Measurements from ENCODE around the gene CORO1C. TPM values are rescaled to one million over a fixed set of nuclear protein-coding genes. Genes with fewer than 3 reads are reported as not detected.
A peak's percentile ranks its signal among the peaks of the same experiment; 100 is the strongest.
"Not testable (repeated sequence)": the region's sequence is repeated elsewhere in the genome, so short reads cannot be mapped to it uniquely, and the experiment has no call there.

Gene CORO1C
- total RNA-seq, 2 donors from 2014 or later, result 13.3 to 61.1 TPM

DNA sequence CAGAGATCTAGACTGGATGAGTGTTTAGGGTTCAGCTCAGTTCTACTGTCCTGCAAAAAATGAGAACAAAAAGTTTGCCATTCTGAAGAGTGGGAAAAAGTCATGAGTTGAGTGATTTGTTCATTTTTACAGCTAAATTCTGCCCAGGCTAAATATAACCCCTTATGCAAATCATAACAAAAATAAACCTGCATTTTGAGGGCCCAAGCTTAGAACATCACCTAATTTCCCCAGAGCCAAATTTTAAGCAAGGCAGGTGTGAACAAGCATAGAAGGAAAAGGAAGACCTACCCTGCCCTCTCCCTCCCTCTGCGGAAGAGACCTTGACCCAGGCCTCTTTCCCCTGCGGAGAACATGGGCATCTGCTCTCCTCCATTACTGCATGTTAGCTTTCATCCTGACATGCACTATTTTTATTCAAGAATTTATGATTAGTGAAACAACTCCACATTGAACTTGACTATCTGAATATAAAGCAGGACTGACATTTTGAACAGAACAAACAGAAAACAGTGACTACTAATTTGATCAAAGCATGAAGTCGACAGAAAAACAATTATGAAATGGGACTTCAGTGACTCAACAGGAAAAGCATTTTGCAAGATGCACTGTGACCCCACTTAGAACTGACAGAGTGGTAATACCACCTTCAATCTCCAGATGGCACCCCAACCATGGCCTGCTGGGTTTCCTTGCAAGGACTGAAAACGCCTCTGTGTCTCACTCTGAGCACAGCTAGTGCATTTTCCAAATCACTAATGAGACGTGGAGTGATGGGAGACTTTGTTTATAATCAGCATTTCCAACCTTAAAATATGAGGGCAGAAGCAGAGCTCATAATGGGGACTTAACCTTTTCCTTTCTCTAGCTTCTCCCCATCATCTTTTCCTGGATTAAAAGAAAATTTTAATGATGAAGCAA is 66.7 kb downstream of the CORO1C start:
- peaks cover 7% of the 10 kb centered on the region for H3K4me1 Mint-ChIP-seq
- no peaks in the 10 kb centered on the region for H3K9me3 ChIP-seq (ENCODE audit: control insufficient read depth, low read length, poor library complexity, severe bottlenecking)
- peak overlapping the region; percentile 67 for H3K27ac Mint-ChIP-seq
- peak; percentile 99 for ATAC-seq
- peak overlapping the region; percentile 19 for H3K4me3 Mint-ChIP-seq
- peak; percentile 39 to 72 (median 58) for DNase-seq
- no peaks in the 10 kb centered on the region for H3K27me3 Mint-ChIP-seq
- H3K36me3 Mint-ChIP-seq (ENCODE audit: low read depth), result no peaks in the 10 kb centered on the region

DNA sequence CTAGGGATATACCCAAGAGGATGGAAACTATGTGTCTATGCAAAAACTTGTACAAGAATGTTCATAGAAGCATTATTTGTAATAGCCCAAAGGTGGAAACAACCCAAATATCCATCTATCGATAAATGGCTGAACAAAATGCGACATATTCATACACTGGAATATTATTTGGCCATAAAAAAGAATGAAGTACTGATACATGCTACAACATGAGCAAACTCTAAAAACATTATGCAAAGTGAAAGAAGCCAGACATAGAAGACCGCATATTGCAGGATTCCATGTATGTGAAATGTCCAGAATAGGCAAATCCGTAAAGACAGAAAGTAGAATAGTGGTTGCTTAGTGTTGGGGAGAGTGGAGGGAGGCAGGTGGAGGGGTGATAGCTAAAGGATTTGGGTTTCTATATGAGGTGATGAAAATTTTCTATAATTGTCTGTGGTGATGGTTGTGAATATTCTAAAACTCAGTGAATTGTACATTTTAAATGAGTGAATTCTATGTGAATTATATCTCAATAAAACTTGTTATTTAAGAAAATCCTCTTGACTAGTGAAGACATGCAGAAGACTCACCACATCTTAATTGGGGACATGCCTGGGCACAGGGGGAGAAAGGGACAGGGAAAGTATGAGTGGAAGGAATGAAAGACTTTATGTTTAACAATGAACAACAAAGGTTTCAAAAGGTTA is 67.8 kb downstream of the CORO1C start:
- Mint-ChIP-seq H3K4me3 (no peak overlapping the region), H3K36me3 (ENCODE audit: low read depth) (peaks cover 2% of the 10 kb centered on the region), H3K4me1 (peaks cover 7% of the 10 kb centered on the region), H3K27me3 (no peaks in the 10 kb centered on the region), H3K27ac (peak overlapping the region; percentile 67)
- no peak for DNase-seq
- no peak for ATAC-seq
- no peaks in the 10 kb centered on the region for H3K9me3 ChIP-seq (ENCODE audit: control insufficient read depth, low read length, poor library complexity, severe bottlenecking)

DNA sequence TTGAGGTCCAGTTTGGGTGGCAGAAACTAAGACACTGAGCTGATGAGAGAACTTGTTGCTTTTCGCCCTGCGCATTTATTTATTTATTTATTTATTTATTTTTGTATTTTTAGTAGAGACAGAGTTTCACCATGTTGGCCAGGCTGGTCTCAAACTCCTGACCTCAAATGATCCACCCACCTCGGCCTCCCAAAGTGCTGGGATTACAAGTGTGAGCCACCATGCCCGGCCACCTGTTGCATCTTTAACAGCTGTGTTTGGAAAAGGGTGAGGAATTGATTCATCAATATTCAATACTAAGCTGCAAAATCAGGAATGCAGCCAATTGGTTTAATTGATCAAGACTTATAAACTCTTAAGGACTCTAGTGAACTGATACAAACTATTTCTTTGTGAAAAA is 73.2 kb downstream of the CORO1C start:
- not testable (repeated sequence) for H3K9me3 ChIP-seq (ENCODE audit: control insufficient read depth, low read length, poor library complexity, severe bottlenecking); H3K36me3 Mint-ChIP-seq (ENCODE audit: low read depth); ATAC-seq; H3K27me3 Mint-ChIP-seq; H3K4me1 Mint-ChIP-seq; H3K27ac Mint-ChIP-seq; DNase-seq; H3K4me3 Mint-ChIP-seq

DNA sequence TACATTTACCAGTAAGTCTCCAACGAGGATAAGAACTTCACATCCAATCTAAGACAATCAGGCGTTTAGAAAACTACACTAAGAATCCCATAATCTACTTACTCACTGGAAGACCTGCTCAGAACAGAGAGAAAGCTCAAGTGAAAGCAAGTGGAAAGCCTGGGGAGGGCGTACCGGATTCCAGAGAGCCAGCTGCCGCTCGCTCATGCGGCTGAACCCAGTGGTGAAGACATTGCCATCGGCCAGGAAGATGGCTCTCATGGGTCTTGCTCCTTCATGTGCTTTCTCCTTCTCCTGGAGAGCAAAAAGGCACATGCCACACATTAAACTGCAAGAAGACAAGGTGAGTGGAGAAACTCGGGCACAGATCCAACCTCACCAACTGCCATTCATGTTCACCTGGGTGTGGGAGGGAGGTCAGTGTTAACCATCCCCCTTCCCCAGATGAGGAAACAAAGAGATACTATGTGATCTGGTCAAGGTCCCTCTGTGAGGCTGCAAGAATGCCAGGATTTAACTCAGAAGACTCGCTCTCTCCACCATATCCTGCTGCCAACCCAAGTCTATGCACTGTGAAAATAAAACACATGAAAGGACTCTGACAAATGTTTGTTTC is 74.1 kb downstream of the CORO1C start:
- Mint-ChIP-seq H3K36me3 (ENCODE audit: low read depth) (peaks cover 2% of the 10 kb centered on the region), H3K27ac (no peak overlapping the region), H3K4me1 (peaks cover 5% of the 10 kb centered on the region), H3K4me3 (no peak overlapping the region), H3K27me3 (no peaks in the 10 kb centered on the region)
- no peak for ATAC-seq
- no peak for DNase-seq
- H3K9me3 ChIP-seq (ENCODE audit: control insufficient read depth, low read length, poor library complexity, severe bottlenecking), result no peaks in the 10 kb centered on the region

DNA sequence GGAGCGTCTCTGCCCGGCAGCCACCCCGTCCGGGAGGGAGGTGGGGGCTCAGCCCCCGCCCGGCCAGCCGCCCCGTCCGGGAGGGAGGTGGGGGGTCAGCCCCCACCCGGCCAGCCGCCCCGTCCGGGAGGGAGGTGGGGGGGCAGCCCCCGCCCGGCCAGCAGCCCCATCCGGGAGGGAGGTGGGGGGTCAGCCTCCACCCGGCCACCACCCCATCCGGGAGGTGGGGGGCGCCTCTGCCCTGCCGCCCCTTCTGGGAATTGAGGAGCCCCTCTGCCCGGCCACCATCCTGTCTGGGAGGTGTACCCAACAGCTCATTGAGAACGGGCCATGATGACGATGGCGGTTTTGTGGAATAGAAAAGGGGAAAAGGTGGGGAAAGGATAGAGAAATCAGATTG is 75.1 kb downstream of the CORO1C start:
- not testable (repeated sequence) for H3K4me3 Mint-ChIP-seq; H3K27ac Mint-ChIP-seq; H3K4me1 Mint-ChIP-seq; H3K36me3 Mint-ChIP-seq (ENCODE audit: low read depth); H3K9me3 ChIP-seq (ENCODE audit: control insufficient read depth, low read length, poor library complexity, severe bottlenecking); ATAC-seq; H3K27me3 Mint-ChIP-seq; DNase-seq

DNA sequence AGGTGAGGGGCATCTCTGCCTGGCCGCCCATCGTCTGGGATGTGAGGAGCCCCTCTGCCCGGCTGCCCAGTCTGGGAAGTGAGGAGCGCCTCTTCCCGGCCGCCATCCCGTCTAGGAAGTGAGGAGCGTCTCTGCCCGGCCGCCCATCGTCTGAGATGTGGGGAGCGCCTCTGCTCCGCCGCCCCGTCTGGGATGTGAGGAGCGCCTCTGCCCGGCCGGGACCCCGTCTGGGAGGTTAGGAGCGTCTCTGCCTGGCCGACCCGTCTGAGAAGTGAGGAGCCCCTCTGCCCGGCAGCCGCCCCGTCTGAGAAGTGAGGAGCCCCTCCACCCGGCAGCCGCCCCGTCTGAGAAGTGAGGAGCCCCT is 75.5 kb downstream of the CORO1C start:
- not testable (repeated sequence) for H3K9me3 ChIP-seq (ENCODE audit: control insufficient read depth, low read length, poor library complexity, severe bottlenecking); H3K4me1 Mint-ChIP-seq; H3K36me3 Mint-ChIP-seq (ENCODE audit: low read depth); H3K27ac Mint-ChIP-seq; H3K4me3 Mint-ChIP-seq; ATAC-seq; H3K27me3 Mint-ChIP-seq; DNase-seq

DNA sequence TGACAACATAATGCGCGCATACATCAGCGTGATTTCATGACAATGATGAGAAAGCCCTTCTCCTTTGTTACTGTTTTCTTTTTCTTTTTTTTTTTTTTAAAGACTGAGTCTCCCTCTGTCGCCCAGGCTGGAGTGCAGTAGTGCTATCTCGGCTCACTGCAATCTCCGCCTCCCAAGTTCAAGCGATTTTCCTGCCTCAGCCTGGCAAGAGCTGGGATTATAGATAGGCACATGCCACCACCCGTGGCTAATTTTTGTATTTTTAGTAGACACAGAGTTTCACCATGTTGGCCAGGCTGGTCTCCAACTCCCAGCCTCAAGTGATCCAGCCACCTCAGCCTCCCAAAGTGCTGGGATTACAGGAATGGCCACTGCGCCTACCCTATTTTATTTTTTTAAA is 76.7 kb downstream of the CORO1C start:
- DNase-seq; H3K9me3 ChIP-seq (ENCODE audit: control insufficient read depth, low read length, poor library complexity, severe bottlenecking); H3K27me3 Mint-ChIP-seq; H3K4me1 Mint-ChIP-seq; ATAC-seq; H3K27ac Mint-ChIP-seq; H3K4me3 Mint-ChIP-seq; H3K36me3 Mint-ChIP-seq (ENCODE audit: low read depth): not testable (repeated sequence)

DNA sequence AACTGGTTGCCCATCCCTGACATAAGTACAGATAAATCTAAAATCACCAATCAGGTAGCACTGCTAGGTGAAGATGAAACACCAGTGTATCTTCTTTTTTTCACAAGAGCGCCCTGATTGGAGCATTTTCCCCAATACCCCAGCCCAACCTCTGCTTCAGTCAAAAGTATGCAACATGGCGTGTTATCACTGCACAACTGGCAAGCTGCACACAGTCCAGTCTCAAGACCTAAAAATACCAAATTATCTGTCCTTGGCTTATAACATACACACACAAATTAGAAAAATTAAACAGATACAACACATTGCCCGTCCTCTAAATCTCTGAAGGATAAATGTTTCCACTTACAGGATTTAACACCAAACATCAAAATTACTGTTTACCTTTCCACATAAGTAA is 77.4 kb downstream of the CORO1C start:
- H3K9me3 ChIP-seq (ENCODE audit: control insufficient read depth, low read length, poor library complexity, severe bottlenecking), result no peaks in the 10 kb centered on the region
- ATAC-seq, result no peak
- H3K4me3 Mint-ChIP-seq, result no peak overlapping the region
- H3K36me3 Mint-ChIP-seq (ENCODE audit: low read depth), result peaks cover 2% of the 10 kb centered on the region
- H3K27me3 Mint-ChIP-seq, result no peaks in the 10 kb centered on the region
- H3K27ac Mint-ChIP-seq, result no peak overlapping the region
- H3K4me1 Mint-ChIP-seq, result peaks cover 8% of the 10 kb centered on the region
- no peak for DNase-seq

DNA sequence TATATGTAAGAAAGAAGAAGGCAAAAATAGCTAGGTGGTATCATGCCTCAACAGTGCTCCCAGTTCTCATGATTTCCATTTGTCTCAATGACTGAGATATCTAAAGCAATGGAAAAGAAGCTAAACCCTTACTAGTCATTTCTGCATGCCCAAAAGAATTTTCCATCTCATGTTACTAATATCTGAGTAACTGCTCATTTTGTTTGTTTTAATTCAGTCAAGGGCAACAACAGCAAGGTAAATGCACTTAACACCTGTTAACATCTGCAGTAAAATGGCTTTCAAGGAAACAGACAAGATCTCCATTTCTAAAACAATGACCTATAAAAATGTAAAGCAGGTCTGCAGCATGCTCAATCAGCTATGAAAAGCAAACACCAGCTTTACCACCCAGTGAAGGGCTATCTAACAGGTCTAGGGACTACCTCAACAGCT is 78.2 kb downstream of the CORO1C start:
- peaks cover 9% of the 10 kb centered on the region for H3K4me1 Mint-ChIP-seq
- no peak for DNase-seq
- H3K27me3 Mint-ChIP-seq, result no peaks in the 10 kb centered on the region
- no peak for ATAC-seq
- H3K36me3 Mint-ChIP-seq (ENCODE audit: low read depth), result no peaks in the 10 kb centered on the region
- no peak overlapping the region for H3K4me3 Mint-ChIP-seq
- H3K9me3 ChIP-seq (ENCODE audit: control insufficient read depth, low read length, poor library complexity, severe bottlenecking), result no peaks in the 10 kb centered on the region
- no peak overlapping the region for H3K27ac Mint-ChIP-seq

DNA sequence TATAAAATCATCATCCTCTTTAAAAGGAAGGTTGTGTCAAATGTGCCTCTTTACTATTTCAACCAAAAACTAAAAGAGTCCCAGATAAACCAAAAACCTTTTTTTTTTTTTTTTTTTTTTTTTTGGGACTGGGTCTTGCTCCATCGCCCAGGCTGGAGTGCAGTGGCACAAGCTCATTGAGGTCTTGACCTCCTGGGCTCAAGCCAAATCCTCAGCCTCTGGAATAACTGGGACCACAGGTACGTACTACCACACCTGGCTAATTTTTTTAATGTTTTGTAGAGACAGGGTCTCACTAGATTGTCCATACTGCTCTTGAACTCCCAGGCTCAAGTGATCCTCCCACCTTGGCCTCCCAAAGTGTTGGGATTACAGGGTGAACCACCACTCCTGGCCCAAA is 81.2 kb downstream of the CORO1C start:
- Mint-ChIP-seq H3K4me1 (peaks cover 29% of the 10 kb centered on the region), H3K36me3 (ENCODE audit: low read depth) (no peaks in the 10 kb centered on the region), H3K27me3 (no peaks in the 10 kb centered on the region), H3K4me3 (no peak overlapping the region), H3K27ac (peak overlapping the region; percentile 49)
- DNase-seq (no peak), ATAC-seq (no peak)
- H3K9me3 ChIP-seq (ENCODE audit: control insufficient read depth, low read length, poor library complexity, severe bottlenecking), result no peaks in the 10 kb centered on the region

DNA sequence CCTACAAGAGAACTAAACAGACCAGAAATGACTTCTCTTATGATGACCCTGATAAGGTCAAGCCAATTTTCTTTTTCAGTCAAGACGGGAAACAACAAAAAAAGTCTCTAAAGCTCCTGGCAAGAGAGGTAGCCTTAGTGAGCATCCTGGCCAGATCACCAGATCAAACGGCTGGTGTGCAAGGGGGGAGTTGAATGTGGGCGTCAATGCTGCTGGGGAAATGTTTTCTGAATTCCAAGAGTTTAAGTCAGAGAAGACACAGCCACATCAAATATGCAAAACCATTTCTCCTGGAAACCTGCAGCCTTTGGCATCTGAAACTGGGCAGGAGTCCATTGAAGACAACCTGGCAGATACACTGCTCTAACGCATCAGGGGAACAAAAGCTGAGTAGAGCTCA is 81.6 kb downstream of the CORO1C start:
- Mint-ChIP-seq H3K4me3 (no peak overlapping the region), H3K27ac (peak overlapping the region; percentile 49), H3K36me3 (ENCODE audit: low read depth) (no peaks in the 10 kb centered on the region), H3K4me1 (peaks cover 29% of the 10 kb centered on the region), H3K27me3 (no peaks in the 10 kb centered on the region)
- no peaks in the 10 kb centered on the region for H3K9me3 ChIP-seq (ENCODE audit: control insufficient read depth, low read length, poor library complexity, severe bottlenecking)
- DNase-seq (no peak), ATAC-seq (no peak)

DNA sequence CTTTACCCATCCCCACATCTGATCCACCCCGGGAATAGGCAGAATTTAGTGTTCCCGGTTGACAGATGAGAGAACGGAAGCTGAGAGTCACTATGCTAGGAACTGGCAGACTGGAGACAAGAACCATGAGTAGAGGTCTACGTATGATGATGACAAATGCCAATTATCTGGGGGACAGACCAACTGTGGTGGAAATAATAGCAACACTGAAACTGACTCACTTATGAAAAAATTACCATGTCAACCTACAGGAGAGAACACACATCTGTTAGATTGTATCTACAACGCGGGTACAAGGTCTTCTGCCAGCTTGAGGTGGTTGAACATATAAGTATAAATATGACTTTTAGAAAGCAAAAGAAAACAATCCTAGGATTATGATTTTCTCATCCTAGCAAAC is 82.2 kb downstream of the CORO1C start:
- no peaks in the 10 kb centered on the region for H3K27me3 Mint-ChIP-seq
- H3K4me3 Mint-ChIP-seq, result no peak overlapping the region
- no peaks in the 10 kb centered on the region for H3K36me3 Mint-ChIP-seq (ENCODE audit: low read depth)
- ATAC-seq (no peak), DNase-seq (no peak)
- H3K9me3 ChIP-seq (ENCODE audit: control insufficient read depth, low read length, poor library complexity, severe bottlenecking), result no peaks in the 10 kb centered on the region
- peak overlapping the region; percentile 49 for H3K27ac Mint-ChIP-seq
- H3K4me1 Mint-ChIP-seq, result peaks cover 29% of the 10 kb centered on the region

DNA sequence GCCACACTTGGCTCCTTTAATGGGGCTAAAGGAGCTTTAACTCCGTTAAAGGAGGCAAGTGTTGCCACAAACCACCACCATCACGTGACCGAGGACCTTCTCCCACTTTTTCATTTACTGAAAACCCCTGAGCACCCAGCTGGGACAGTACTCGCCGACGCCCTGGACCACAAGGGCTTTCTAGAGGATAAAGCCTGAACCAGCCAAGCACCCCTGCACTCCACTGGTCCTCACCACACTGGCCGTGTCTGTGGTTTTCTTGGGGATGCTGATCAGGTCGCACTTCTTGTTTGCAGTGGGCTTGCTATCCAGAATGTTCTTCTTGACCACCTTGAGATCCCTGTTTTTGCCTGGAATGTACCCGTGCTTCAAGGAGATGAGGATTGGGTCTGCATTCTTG is 82.9 kb downstream of the CORO1C start:
- no peak overlapping the region for H3K27ac Mint-ChIP-seq
- ATAC-seq (no peak), DNase-seq (no peak)
- H3K4me3 Mint-ChIP-seq, result no peak overlapping the region
- peaks cover 29% of the 10 kb centered on the region for H3K4me1 Mint-ChIP-seq
- no peaks in the 10 kb centered on the region for H3K9me3 ChIP-seq (ENCODE audit: control insufficient read depth, low read length, poor library complexity, severe bottlenecking)
- H3K27me3 Mint-ChIP-seq, result no peaks in the 10 kb centered on the region
- no peaks in the 10 kb centered on the region for H3K36me3 Mint-ChIP-seq (ENCODE audit: low read depth)

Data from T-helper 17 cell (primary cell).